Colonic mucosa (tissue), 4 donors: Measurements from ENCODE around the gene PHACTR1. TPM values are rescaled to one million over a fixed set of nuclear protein-coding genes. Genes with fewer than 3 reads are reported as not detected.

Experiments used
- DNase-seq: peaks from one replicate; pipeline ENCODE4 v3.0.0-alpha.2; 2020
- H3K27ac ChIP-seq: fragments of 200-600 bp; one replicate; pipeline ENCODE4 v1.8.0; 2021
- H3K27me3 ChIP-seq: fragments of 200-600 bp; one replicate; pipeline ENCODE4 v1.8.0; 2021
- H3K36me3 ChIP-seq: fragments of 200-600 bp; one replicate; pipeline ENCODE4 v1.8.0; 2021
- H3K4me1 ChIP-seq: fragments of 200-600 bp; one replicate; pipeline ENCODE4 v1.8.0; 2021; ENCODE audit warnings: mild to moderate bottlenecking
- H3K4me3 ChIP-seq: fragments of 200-600 bp; one replicate; pipeline ENCODE4 v1.8.0; 2021
- H3K9ac ChIP-seq, 2 donors: one replicate each; pipeline ENCODE4 v1.7.0; 2013; ENCODE audit warnings: control low read depth in 2 of 2, low read depth in 2 of 2, low read length in 2 of 2
- H3K9me3 ChIP-seq: fragments of 200-600 bp; one replicate; pipeline ENCODE4 v1.8.0; 2021
- CTCF ChIP-seq: fragments of 200-600 bp; IDR thresholded peaks from one replicate; pipeline ENCODE4 v1.8.0; 2022; ENCODE audit warnings: antibody characterized with exemption, mild to moderate bottlenecking
- intact Hi-C: fragments of 100-400 bp; cut with DNase I; formaldehyde crosslinking; loops from one replicate; pipeline ENCODE4 v1.14.1; 2022
- total RNA-seq, 2 donors: library from RNA; stranded (reverse); fragmentation: NEBNext Ultra II Directional in 1 of 2; extraction: Animal tissue kit (Norgen Biotek cat#: 25700) in 1 of 2; gene quantifications; one replicate each; pipeline ENCODE4 v1.2.1, GENCODE V29; 2021
- donor health status: healthy.
- donor health status: DM: no; HTN: no; CAD: no.
- donor health status: DM: no; HTN: no; CAD: no.

Gene PHACTR1
- total RNA-seq, 2 donors from 2014 or later, result 1.7 to 2.2 TPM

- no peak overlapping the region for H3K9ac ChIP-seq
- no peak for DNase-seq
- intact Hi-C loops, result no loop called here
Observed at GRCh38 chr6:12801141-12801540, 84.6 kb downstream of the PHACTR1 start.

GRCh38 chr6:12802440-12802839 is 85.9 kb downstream of the PHACTR1 start:
- H3K36me3 ChIP-seq, result no peaks in the 10 kb centered on the region
- no peak for TF ChIP-seq CTCF
- DNase-seq, result no peak
- H3K27ac ChIP-seq, result no peak overlapping the region
- H3K27me3 ChIP-seq, result no peaks in the 10 kb centered on the region
- no peaks in the 10 kb centered on the region for H3K4me1 ChIP-seq
- H3K9ac ChIP-seq, result no peak overlapping the region
- H3K4me3 ChIP-seq, result no peak overlapping the region
- intact Hi-C loops, result no loop called here
- no peaks in the 10 kb centered on the region for H3K9me3 ChIP-seq

More at GRCh38 chr6:12801141-12801540, 84.6 kb downstream of the PHACTR1 start:
- H3K27me3 ChIP-seq, result no peaks in the 10 kb centered on the region
- no peak overlapping the region for H3K27ac ChIP-seq
- no peaks in the 10 kb centered on the region for H3K36me3 ChIP-seq
- no peaks in the 10 kb centered on the region for H3K9me3 ChIP-seq
- no peak for TF ChIP-seq CTCF
- no peak overlapping the region for H3K4me3 ChIP-seq
- no peaks in the 10 kb centered on the region for H3K4me1 ChIP-seq

GRCh38 chr6:12803486-12803885 is 86.9 kb downstream of the PHACTR1 start:
- intact Hi-C loops, result no loop called here
- Histone ChIP-seq H3K27me3 (no peaks in the 10 kb centered on the region), H3K9me3 (no peaks in the 10 kb centered on the region), H3K4me3 (no peak overlapping the region), H3K36me3 (no peaks in the 10 kb centered on the region), H3K27ac (no peak overlapping the region), H3K4me1 (no peaks in the 10 kb centered on the region), H3K9ac (no peak overlapping the region)
- DNase-seq, result no peak
- no peak for TF ChIP-seq CTCF

- intact Hi-C loops, result no loop called here
- no peak overlapping the region for H3K9ac ChIP-seq
- no peak overlapping the region for H3K27ac ChIP-seq
- no peaks in the 10 kb centered on the region for H3K9me3 ChIP-seq
- no peak overlapping the region for H3K4me3 ChIP-seq
- no peaks in the 10 kb centered on the region for H3K27me3 ChIP-seq
- no peak for DNase-seq
- H3K4me1 ChIP-seq, result no peaks in the 10 kb centered on the region
- no peaks in the 10 kb centered on the region for H3K36me3 ChIP-seq
- TF ChIP-seq CTCF, result no peak
Observed at GRCh38 chr6:12804952-12805645, 88.5 kb downstream of the PHACTR1 start.

GRCh38 chr6:12806136-12806535 is 89.6 kb downstream of the PHACTR1 start:
- Histone ChIP-seq H3K4me3 (no peak overlapping the region), H3K27ac (no peak overlapping the region), H3K27me3 (no peaks in the 10 kb centered on the region), H3K36me3 (no peaks in the 10 kb centered on the region), H3K9ac (no peak overlapping the region), H3K9me3 (no peaks in the 10 kb centered on the region), H3K4me1 (no peaks in the 10 kb centered on the region)
- intact Hi-C loops, result no loop called here
- no peak for DNase-seq
- TF ChIP-seq CTCF, result no peak
